Transverse colon (tissue), 3 donors: Measurements from ENCODE around the gene SRM.

Source experiments
- EP300 ChIP-seq: sonication (generic); formaldehyde crosslinking; IDR thresholded peaks from one replicate; pipeline ENCODE4 v1.6.1; 2017; ENCODE audit warnings: antibody characterized with exemption, low read depth
- POLR2A ChIP-seq: fragments of 450-650 bp; IDR thresholded peaks from one replicate; pipeline ENCODE4 v1.6.1; 2016; ENCODE audit warnings: antibody characterized with exemption, mild to moderate bottlenecking, moderate library complexity
- TF ChIP-seq, protein P1 (sequence below), 5 experiments: fragments of 200-600 bp in 3 of 5; fragments of 450-650 bp in 2 of 5; sonication (generic) in 3 of 5; IDR thresholded peaks; 1 replicate in 2 of 5; 2 replicates in 3 of 5; pipeline ENCODE4 v1.5.1; 2016 to 2017; ENCODE audit warnings: antibody characterized with exemption in 5 of 5, inconsistent platforms in 3 of 5, mild to moderate bottlenecking in 2 of 5, moderate library complexity in 1 of 5

GRCh38 chr1:11013160-11013531 is 46.7 kb downstream of the SRM start:
- TF ChIP-seq, protein P1, sequence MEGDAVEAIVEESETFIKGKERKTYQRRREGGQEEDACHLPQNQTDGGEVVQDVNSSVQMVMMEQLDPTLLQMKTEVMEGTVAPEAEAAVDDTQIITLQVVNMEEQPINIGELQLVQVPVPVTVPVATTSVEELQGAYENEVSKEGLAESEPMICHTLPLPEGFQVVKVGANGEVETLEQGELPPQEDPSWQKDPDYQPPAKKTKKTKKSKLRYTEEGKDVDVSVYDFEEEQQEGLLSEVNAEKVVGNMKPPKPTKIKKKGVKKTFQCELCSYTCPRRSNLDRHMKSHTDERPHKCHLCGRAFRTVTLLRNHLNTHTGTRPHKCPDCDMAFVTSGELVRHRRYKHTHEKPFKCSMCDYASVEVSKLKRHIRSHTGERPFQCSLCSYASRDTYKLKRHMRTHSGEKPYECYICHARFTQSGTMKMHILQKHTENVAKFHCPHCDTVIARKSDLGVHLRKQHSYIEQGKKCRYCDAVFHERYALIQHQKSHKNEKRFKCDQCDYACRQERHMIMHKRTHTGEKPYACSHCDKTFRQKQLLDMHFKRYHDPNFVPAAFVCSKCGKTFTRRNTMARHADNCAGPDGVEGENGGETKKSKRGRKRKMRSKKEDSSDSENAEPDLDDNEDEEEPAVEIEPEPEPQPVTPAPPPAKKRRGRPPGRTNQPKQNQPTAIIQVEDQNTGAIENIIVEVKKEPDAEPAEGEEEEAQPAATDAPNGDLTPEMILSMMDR (IDR thresholded peaks at IDR 0.05): no peak
- TF ChIP-seq EP300 (no peak), POLR2A (no peak)
